PC-3 (cell line): Measurements from ENCODE around the gene PPT2. TPM values are rescaled to one million over a fixed set of nuclear protein-coding genes. Genes with fewer than 3 reads are reported as not detected.

Experiments
- ATAC-seq: fragments of 200-7000 bp; cut with Tn5 transposase; 2 replicates; pipeline ENCODE4 v1.9.1; 2020; ENCODE audit warnings: mild to moderate bottlenecking, moderate library complexity
- BruUV-seq: library from RNA; stranded (reverse); fragments of 400-500 nt; replicated peaks from 2 replicates; lab custom pipeline; 2021; lab: Mats Ljungman, UMichigan
- CTCF ChIA-PET: fragments of 300-600 bp; sonication (Branson Sonifier 250); formaldehyde crosslinking; loops from one replicate; lab custom pipeline; 2022; ENCODE audit warnings: antibody characterized with exemption; lab: Charles Lee
- POLR2A ChIA-PET: fragments of 300-600 bp; sonication (Branson Sonifier 250); formaldehyde crosslinking; loops from one replicate; lab custom pipeline; 2022; ENCODE audit warnings: antibody characterized with exemption; ENCODE audit not compliant: unreplicated experiment; lab: Charles Lee
- DNase-seq: peaks from one replicate; pipeline ENCODE4 v3.0.0-alpha.2; 2015
- H2AFZ ChIP-seq: fragments of 300-600 bp; sonication (generic); 2 replicates; pipeline ENCODE4 v1.6.0; 2016; ENCODE audit warnings: antibody characterized with exemption, low read length
- H3F3A ChIP-seq: fragments of 300-600 bp; sonication (generic); one replicate; pipeline ENCODE4 v1.6.0; 2017; ENCODE audit warnings: antibody characterized with exemption, low read length, control low read depth, mild to moderate bottlenecking; ENCODE audit not compliant: unreplicated experiment
- H3K27ac ChIP-seq: fragments of 300-600 bp; sonication (generic); 2 replicates; pipeline ENCODE4 v1.5.1; 2016; ENCODE audit warnings: mild to moderate bottlenecking, low read length
- H3K27me3 ChIP-seq: fragments of 300-600 bp; sonication (generic); 2 replicates; pipeline ENCODE4 v1.6.1; 2016; ENCODE audit warnings: low read length, mixed read lengths
- H3K36me3 ChIP-seq: fragments of 300-600 bp; sonication (generic); 2 replicates; pipeline ENCODE4 v1.6.1; 2016; ENCODE audit warnings: low read depth, mixed run types, low read length, mixed read lengths
- H3K4me1 ChIP-seq: fragments of 300-600 bp; sonication (generic); 2 replicates; pipeline ENCODE4 v1.5.1; 2016; ENCODE audit warnings: low read length; ENCODE audit not compliant: insufficient read depth
- H3K4me2 ChIP-seq: fragments of 300-600 bp; sonication (generic); 2 replicates; pipeline ENCODE4 v1.6.0; 2016; ENCODE audit warnings: low read length
- H3K4me3 ChIP-seq: fragments of 300-600 bp; sonication (generic); 2 replicates; pipeline ENCODE4 v1.5.1; 2016; ENCODE audit warnings: mild to moderate bottlenecking, low read length, mixed read lengths
- H3K79me2 ChIP-seq: fragments of 300-600 bp; sonication (generic); 2 replicates; pipeline ENCODE4 v1.6.1; 2017; ENCODE audit warnings: low read length, mixed read lengths
- H3K9ac ChIP-seq: fragments of 300-600 bp; sonication (generic); 2 replicates; pipeline ENCODE4 v1.6.0; 2016; ENCODE audit warnings: mild to moderate bottlenecking, low read length
- H3K9me2 ChIP-seq: fragments of 300-600 bp; sonication (generic); replicated peaks from 2 replicates; pipeline ENCODE4 v1.6.1; 2016; ENCODE audit warnings: mixed run types, low read length, mixed read lengths
- H3K9me3 ChIP-seq: fragments of 300-600 bp; sonication (generic); 2 replicates; pipeline ENCODE4 v1.6.1; 2016; ENCODE audit warnings: low read length, mixed read lengths
- H4K20me1 ChIP-seq: fragments of 300-600 bp; sonication (generic); 2 replicates; pipeline ENCODE4 v1.6.1; 2016; ENCODE audit warnings: low read length, mixed read lengths
- EZH2 ChIP-seq: fragments of 300-600 bp; sonication (generic); IDR thresholded peaks from one replicate; pipeline ENCODE4 v1.6.1; 2017; ENCODE audit warnings: antibody characterized with exemption, mild to moderate bottlenecking, low read length; ENCODE audit not compliant: unreplicated experiment
- EZH2phosphoT487 ChIP-seq: fragments of 300-600 bp; sonication (generic); IDR thresholded peaks from 2 replicates; pipeline ENCODE4 v1.6.1; 2018; ENCODE audit warnings: mild to moderate bottlenecking, antibody characterized with exemption, low read length, borderline replicate concordance
- intact Hi-C: fragments of 100-400 bp; cut with micrococcal nuclease; formaldehyde crosslinking; loops from 2 replicates; pipeline ENCODE4 v1.9.0; 2023
- total RNA-seq: library from RNA; depleted of rRNA; stranded (reverse); fragments of >200 nt; gene quantifications from 2 replicates; pipeline ENCODE4 v1.2.3, GENCODE V29; 2014
- TF ChIP-seq, protein P1 (sequence below): fragments of 300-600 bp; sonication (generic); conservative IDR thresholded peaks from 2 replicates; pipeline ENCODE4 v1.5.1; 2017; ENCODE audit warnings: antibody characterized with exemption, low read depth, mild to moderate bottlenecking, low read length

Gene PPT2
- total RNA-seq, 1 experiment from 2014 or later = 30.8 TPM

DNA sequence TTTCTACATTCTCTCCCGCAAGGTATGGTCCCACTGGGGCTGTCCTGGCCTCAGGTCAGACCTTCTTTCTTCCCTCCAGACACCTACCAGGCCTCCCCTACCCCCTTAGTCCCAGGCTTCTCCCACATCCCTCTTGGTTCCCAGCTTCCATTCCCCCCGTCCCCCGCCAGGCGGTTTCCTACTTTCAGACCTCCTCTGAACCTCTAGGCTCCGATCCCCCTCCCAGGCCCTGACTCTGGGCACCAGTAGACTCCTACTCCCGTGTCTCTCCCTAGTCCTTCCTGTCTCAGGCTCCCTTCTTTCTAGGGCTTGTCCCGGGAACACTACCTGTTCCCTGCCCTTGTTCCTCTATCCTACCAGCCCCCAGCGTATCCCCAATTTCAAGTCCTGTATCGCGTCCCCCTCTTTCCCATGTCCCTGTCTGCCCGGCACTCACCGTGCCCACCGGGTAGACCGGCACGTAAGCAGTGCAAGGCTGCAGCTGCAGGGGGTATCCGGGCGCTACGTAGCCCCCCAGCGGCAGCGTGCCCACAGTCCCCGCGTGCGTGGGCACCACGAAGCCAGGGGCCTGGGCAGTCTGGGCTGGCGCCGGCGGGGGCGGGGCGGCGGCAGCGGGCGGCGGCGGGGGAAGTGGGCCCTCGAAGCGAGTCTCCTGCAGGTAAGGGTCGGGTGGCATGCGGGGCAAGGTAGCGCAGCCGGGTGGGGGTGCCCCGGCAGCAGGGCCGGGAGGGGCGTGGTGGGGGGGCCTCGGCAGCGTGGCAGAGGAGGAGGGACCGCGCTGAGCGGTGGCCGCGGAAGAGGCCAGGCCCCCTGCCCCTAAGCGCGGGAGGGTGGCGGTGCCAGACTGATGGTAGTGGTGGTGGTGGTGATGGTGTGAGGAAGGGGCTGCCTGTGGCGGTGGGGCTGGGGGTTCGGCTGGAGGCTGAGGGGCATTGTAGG, 3.7 kb upstream of the PPT2 start:
- Histone ChIP-seq H3K27me3 (no peaks in the 10 kb centered on the region), H3K27ac (no peak overlapping the region), H3K4me2 (no peak overlapping the region), H3K9me3 (no peaks in the 10 kb centered on the region), H4K20me1 (no peaks in the 10 kb centered on the region), H3K4me1 (peaks cover 10% of the 10 kb centered on the region), H3K36me3 (no peaks in the 10 kb centered on the region), H3K4me3 (no peak overlapping the region), H3K9ac (no peak overlapping the region), H3K9me2 (no peaks in the 10 kb centered on the region), H3K79me2 (peaks cover 13% of the 10 kb centered on the region), H3F3A (no peaks in the 10 kb centered on the region), H2AFZ (no peak overlapping the region)
- ATAC-seq (no peak), DNase-seq (no peak)
- ChIA-PET POLR2A (no interaction called here), CTCF (no interaction called here)
- no TSS peak for BruUV-seq
- TF ChIP-seq EZH2phosphoT487 = no peak
- TF ChIP-seq, protein P1, sequence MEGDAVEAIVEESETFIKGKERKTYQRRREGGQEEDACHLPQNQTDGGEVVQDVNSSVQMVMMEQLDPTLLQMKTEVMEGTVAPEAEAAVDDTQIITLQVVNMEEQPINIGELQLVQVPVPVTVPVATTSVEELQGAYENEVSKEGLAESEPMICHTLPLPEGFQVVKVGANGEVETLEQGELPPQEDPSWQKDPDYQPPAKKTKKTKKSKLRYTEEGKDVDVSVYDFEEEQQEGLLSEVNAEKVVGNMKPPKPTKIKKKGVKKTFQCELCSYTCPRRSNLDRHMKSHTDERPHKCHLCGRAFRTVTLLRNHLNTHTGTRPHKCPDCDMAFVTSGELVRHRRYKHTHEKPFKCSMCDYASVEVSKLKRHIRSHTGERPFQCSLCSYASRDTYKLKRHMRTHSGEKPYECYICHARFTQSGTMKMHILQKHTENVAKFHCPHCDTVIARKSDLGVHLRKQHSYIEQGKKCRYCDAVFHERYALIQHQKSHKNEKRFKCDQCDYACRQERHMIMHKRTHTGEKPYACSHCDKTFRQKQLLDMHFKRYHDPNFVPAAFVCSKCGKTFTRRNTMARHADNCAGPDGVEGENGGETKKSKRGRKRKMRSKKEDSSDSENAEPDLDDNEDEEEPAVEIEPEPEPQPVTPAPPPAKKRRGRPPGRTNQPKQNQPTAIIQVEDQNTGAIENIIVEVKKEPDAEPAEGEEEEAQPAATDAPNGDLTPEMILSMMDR = no peak
- intact Hi-C loops = no loop called here

DNA sequence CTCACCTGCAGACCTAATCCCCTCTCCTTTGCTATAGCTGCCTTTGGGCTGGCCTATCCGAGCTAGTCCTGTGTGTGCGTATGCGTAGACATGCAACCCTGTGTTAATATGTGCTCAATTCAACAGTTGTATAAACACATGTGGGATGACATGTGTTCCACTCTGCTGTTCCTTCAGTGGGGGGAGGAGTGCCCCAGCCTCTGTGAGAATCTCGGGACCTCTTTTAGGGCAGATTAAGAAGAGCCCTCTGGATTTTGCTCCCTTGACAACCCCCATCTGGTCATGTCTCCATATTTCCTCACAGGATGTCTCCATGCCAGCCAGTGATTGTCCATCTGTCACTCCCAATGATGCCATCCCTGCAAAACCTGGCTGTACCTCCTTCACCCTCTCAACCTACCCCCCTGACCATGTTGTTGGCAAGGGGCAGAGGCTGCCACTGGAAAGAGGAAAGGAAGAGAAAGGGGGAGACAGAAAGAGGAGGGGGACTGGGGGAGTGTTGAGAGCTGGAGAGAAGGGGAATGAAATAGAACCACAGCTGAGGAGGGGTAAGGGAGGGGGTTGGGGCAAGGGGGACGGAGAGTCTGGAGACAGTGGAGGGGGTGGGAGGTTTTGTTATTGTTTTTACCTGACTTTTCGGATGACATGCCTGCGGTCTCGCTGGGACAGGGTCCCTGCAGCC, 2.6 kb upstream of the PPT2 start:
- Histone ChIP-seq H3K36me3 (no peaks in the 10 kb centered on the region), H3K4me1 (peaks cover 12% of the 10 kb centered on the region), H3K4me3 (no peak overlapping the region), H3K79me2 (peaks cover 23% of the 10 kb centered on the region), H3K9me3 (no peaks in the 10 kb centered on the region), H4K20me1 (no peaks in the 10 kb centered on the region), H3K9ac (no peak overlapping the region), H3K4me2 (no peak overlapping the region), H3K27ac (no peak overlapping the region), H3K9me2 (no peaks in the 10 kb centered on the region), H3F3A (no peaks in the 10 kb centered on the region), H3K27me3 (no peaks in the 10 kb centered on the region), H2AFZ (no peak overlapping the region)
- ChIA-PET POLR2A (interaction anchor here (0.7 kb wide), 1 partner anchor 22 kb away, joined by 3 read pairs; no protein-coding TSS in a partner anchor), CTCF (no interaction called here)
- no peak for ATAC-seq
- intact Hi-C loops = no loop called here
- no TSS peak for BruUV-seq
- no peak for DNase-seq
- TF ChIP-seq EZH2 = no peak
- TF ChIP-seq, protein P1 = no peak
- no peak for TF ChIP-seq EZH2phosphoT487
